HEK293 (cell line): Measurements from ENCODE around the gene OR52E1.

ENCODE experiments used
- CTCF ChIA-PET: fragments of 350-600 bp; formaldehyde crosslinking; extraction: SDS; loops from one replicate; lab custom pipeline; 2021; ENCODE audit warnings: antibody characterized with exemption; lab: Yijun Ruan, JAX
- POLR2A ChIA-PET: fragments of 300-600 bp; formaldehyde crosslinking; extraction: SDS; loops from one replicate; lab custom pipeline; 2020; ENCODE audit warnings: antibody characterized with exemption, inconsistent platforms; lab: Yijun Ruan, JAX
- H3K27ac ChIP-seq: fragments of 200-500 bp; sonication (Bioruptor generic); 2 replicates; pipeline ENCODE4 v1.5.1; 2014; ENCODE audit warnings: low read depth, low read length, control low read depth, inconsistent platforms; ENCODE audit errors: extremely low read depth
- H3K36me3 ChIP-seq, 2 experiments: fragments of 200-500 bp in 1 of 2; sonication (Bioruptor generic) in 1 of 2; 1 replicate in 1 of 2; 2 replicates in 1 of 2; pipeline ENCODE4 v1.5.1; 2014 to 2017; ENCODE audit warnings: inconsistent platforms in 2 of 2, low read length in 2 of 2; ENCODE audit not compliant: control insufficient read depth in 2 of 2, insufficient read depth in 1 of 2
- H3K4me1 ChIP-seq: fragments of 200-500 bp; sonication (Bioruptor generic); 2 replicates; pipeline ENCODE4 v1.5.1; 2014; ENCODE audit warnings: mild to moderate bottlenecking, low read length, inconsistent platforms; ENCODE audit not compliant: control insufficient read depth, insufficient read depth
- H3K4me3 ChIP-seq: 2 replicates; pipeline ENCODE4 v1.5.1; 2011; ENCODE audit warnings: low read depth, mild to moderate bottlenecking, control low read depth, low read length, moderate library complexity
- H3K9me3 ChIP-seq: fragments of 200-500 bp; sonication (Bioruptor generic); 2 replicates; pipeline ENCODE4 v1.5.1; 2014; ENCODE audit warnings: low read depth, low read length, inconsistent platforms; ENCODE audit not compliant: control insufficient read depth, insufficient read depth
- ATF2 ChIP-seq: fragments of 450-650 bp; formaldehyde crosslinking; IDR thresholded peaks from 2 replicates; pipeline ENCODE4 v1.5.1; 2016; ENCODE audit warnings: missing biosample characterization, missing genetic modification characterization, low read depth
- HOXA7 ChIP-seq: sonication (generic); formaldehyde crosslinking; IDR thresholded peaks from 2 replicates; pipeline ENCODE4 v1.8.1; 2022; ENCODE audit warnings: missing genetic modification reagents, borderline replicate concordance
- HOXC10 ChIP-seq: sonication (generic); formaldehyde crosslinking; IDR thresholded peaks from 2 replicates; pipeline ENCODE4 v1.8.1; 2023; ENCODE audit warnings: mild to moderate bottlenecking, missing genetic modification reagents
- IKZF3 ChIP-seq: fragments of 450-650 bp; IDR thresholded peaks from 2 replicates; pipeline ENCODE4 v1.5.0; 2018; ENCODE audit warnings: missing biosample characterization, mild to moderate bottlenecking, missing genetic modification characterization, moderate library complexity
- KLF1 ChIP-seq: fragments of 450-650 bp; formaldehyde crosslinking; IDR thresholded peaks from 2 replicates; pipeline ENCODE4 v1.5.1; 2016; ENCODE audit warnings: missing biosample characterization, missing genetic modification characterization
- KLF10 ChIP-seq: fragments of 450-650 bp; IDR thresholded peaks from 2 replicates; pipeline ENCODE4 v1.5.1; 2018; ENCODE audit warnings: missing biosample characterization, mild to moderate bottlenecking, missing genetic modification characterization
- MEIS1 ChIP-seq: sonication (generic); formaldehyde crosslinking; IDR thresholded peaks from 2 replicates; pipeline ENCODE4 v1.8.1; 2022; ENCODE audit warnings: missing genetic modification reagents, mild to moderate bottlenecking, borderline replicate concordance
- PATZ1 ChIP-seq: fragments of 450-650 bp; formaldehyde crosslinking; IDR thresholded peaks from 2 replicates; pipeline ENCODE4 v1.5.1; 2016; ENCODE audit warnings: missing biosample characterization, missing genetic modification characterization
- SP7 ChIP-seq: fragments of 450-650 bp; formaldehyde crosslinking; IDR thresholded peaks from 2 replicates; pipeline ENCODE4 v1.5.1; 2016; ENCODE audit warnings: missing biosample characterization, missing genetic modification characterization
- ZBTB17 ChIP-seq: fragments of 450-650 bp; formaldehyde crosslinking; IDR thresholded peaks from 2 replicates; pipeline ENCODE4 v1.5.1; 2016; ENCODE audit warnings: missing biosample characterization, missing genetic modification characterization
- ZBTB48 ChIP-seq: fragments of 450-650 bp; formaldehyde crosslinking; IDR thresholded peaks from 2 replicates; pipeline ENCODE4 v1.5.1; 2016; ENCODE audit warnings: missing biosample characterization, missing genetic modification characterization
- ZFP41 ChIP-seq: fragments of 450-650 bp; formaldehyde crosslinking; IDR thresholded peaks from 2 replicates; pipeline ENCODE4 v1.5.1; 2016; ENCODE audit warnings: missing biosample characterization, missing genetic modification characterization, borderline replicate concordance
- ZNF10 ChIP-seq: fragments of 450-650 bp; formaldehyde crosslinking; IDR thresholded peaks from 2 replicates; pipeline ENCODE4 v1.5.1; 2017; ENCODE audit warnings: missing biosample characterization, missing genetic modification characterization
- ZNF169 ChIP-seq: fragments of 450-650 bp; formaldehyde crosslinking; IDR thresholded peaks from 2 replicates; pipeline ENCODE4 v1.5.1; 2016; ENCODE audit warnings: missing biosample characterization, missing genetic modification characterization
- ZNF184 ChIP-seq: fragments of 450-650 bp; IDR thresholded peaks from 2 replicates; pipeline ENCODE4 v1.5.1; 2018; ENCODE audit warnings: missing biosample characterization, mild to moderate bottlenecking, missing genetic modification characterization
- ZNF248 ChIP-seq: fragments of 450-650 bp; formaldehyde crosslinking; IDR thresholded peaks from 2 replicates; pipeline ENCODE4 v1.5.1; 2017; ENCODE audit warnings: missing biosample characterization, missing genetic modification characterization
- ZNF266 ChIP-seq: fragments of 450-650 bp; formaldehyde crosslinking; IDR thresholded peaks from 2 replicates; pipeline ENCODE4 v1.5.1; 2016; ENCODE audit warnings: missing biosample characterization, missing genetic modification characterization, low read depth
- ZNF335 ChIP-seq: fragments of 450-650 bp; formaldehyde crosslinking; conservative IDR thresholded peaks from 2 replicates; pipeline ENCODE4 v1.5.1; 2016; ENCODE audit warnings: missing biosample characterization, missing genetic modification characterization
- ZNF37A ChIP-seq: fragments of 450-650 bp; IDR thresholded peaks from 2 replicates; pipeline ENCODE4 v1.5.1; 2018; ENCODE audit warnings: missing biosample characterization, missing genetic modification characterization
- ZNF513 ChIP-seq: fragments of 450-650 bp; IDR thresholded peaks from 2 replicates; pipeline ENCODE4 v1.5.1; 2018; ENCODE audit warnings: missing biosample characterization, missing genetic modification characterization
- ZNF621 ChIP-seq: fragments of 450-650 bp; formaldehyde crosslinking; IDR thresholded peaks from 2 replicates; pipeline ENCODE4 v1.5.1; 2017; ENCODE audit warnings: missing biosample characterization, missing genetic modification characterization
- ZNF639 ChIP-seq: fragments of 450-650 bp; formaldehyde crosslinking; IDR thresholded peaks from 2 replicates; pipeline ENCODE4 v1.5.1; 2016; ENCODE audit warnings: missing biosample characterization, missing genetic modification characterization

Gene OR52E1

GRCh38 chr11:5103066-5103465 is 33.7 kb downstream of the OR52E1 start:
- Histone ChIP-seq H3K9me3 (no peaks in the 10 kb centered on the region), H3K4me3 (no peak overlapping the region), H3K36me3 (no peaks in the 10 kb centered on the region), H3K4me1 (no peaks in the 10 kb centered on the region), H3K27ac (no peak overlapping the region)
- CTCF ChIA-PET = no interaction called here
- TF ChIP-seq KLF10 (tag by site-specific recombination) (no peak), ZNF169 (tag by site-specific recombination) (no peak), IKZF3 (tag by site-specific recombination) (no peak), PATZ1 (no peak), HOXC10 (CRISPR knock-in tag) (no peak), ZNF335 (tag by site-specific recombination) (no peak), ZBTB48 (tag by site-specific recombination) (no peak), ZNF513 (tag by site-specific recombination) (no peak), HOXA7 (CRISPR knock-in tag) (no peak), ZNF10 (tag by site-specific recombination) (no peak), SP7 (tag by site-specific recombination) (no peak), ZNF266 (tag by site-specific recombination) (no peak), ZNF639 (tag by site-specific recombination) (no peak)
- TF ChIP-seq, all 188 proteins: peak for 0
- POLR2A ChIA-PET = no interaction called here

- no peaks in the 10 kb centered on the region for H3K36me3 ChIP-seq
- no peaks in the 10 kb centered on the region for H3K9me3 ChIP-seq
- no peak overlapping the region for H3K4me3 ChIP-seq
- ChIA-PET CTCF (interaction anchor here (0.7 kb wide), 1 partner anchor 242 kb away, joined by 4 read pairs; no protein-coding TSS in a partner anchor), POLR2A (no interaction called here)
- no peaks in the 10 kb centered on the region for H3K4me1 ChIP-seq
- no peak for TF ChIP-seq KLF1 (tag by site-specific recombination)
- TF ChIP-seq ZNF248 (tag by site-specific recombination) = no peak
- TF ChIP-seq ZFP41 (tag by site-specific recombination) = no peak
- TF ChIP-seq ZBTB17 (tag by site-specific recombination) = no peak
- TF ChIP-seq ZNF621 (tag by site-specific recombination) = no peak
- TF ChIP-seq ZNF184 = no peak
- TF ChIP-seq MEIS1 (CRISPR knock-in tag) = no peak
- TF ChIP-seq ATF2 (tag by site-specific recombination) = no peak
- TF ChIP-seq ZNF37A (tag by site-specific recombination) = no peak
- H3K27ac ChIP-seq = no peak overlapping the region
Measured at GRCh38 chr11:5107285-5107684, 37.9 kb downstream of the OR52E1 start.
